ENCODE results near the gene KCNMB3.
"Not testable (repeated sequence)": the region's sequence is repeated elsewhere in the genome, so short reads cannot be mapped to it uniquely, and the experiment has no call there.

KCNMB3 gene, protein sequence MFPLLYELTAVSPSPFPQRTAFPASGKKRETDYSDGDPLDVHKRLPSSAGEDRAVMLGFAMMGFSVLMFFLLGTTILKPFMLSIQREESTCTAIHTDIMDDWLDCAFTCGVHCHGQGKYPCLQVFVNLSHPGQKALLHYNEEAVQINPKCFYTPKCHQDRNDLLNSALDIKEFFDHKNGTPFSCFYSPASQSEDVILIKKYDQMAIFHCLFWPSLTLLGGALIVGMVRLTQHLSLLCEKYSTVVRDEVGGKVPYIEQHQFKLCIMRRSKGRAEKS

DNA sequence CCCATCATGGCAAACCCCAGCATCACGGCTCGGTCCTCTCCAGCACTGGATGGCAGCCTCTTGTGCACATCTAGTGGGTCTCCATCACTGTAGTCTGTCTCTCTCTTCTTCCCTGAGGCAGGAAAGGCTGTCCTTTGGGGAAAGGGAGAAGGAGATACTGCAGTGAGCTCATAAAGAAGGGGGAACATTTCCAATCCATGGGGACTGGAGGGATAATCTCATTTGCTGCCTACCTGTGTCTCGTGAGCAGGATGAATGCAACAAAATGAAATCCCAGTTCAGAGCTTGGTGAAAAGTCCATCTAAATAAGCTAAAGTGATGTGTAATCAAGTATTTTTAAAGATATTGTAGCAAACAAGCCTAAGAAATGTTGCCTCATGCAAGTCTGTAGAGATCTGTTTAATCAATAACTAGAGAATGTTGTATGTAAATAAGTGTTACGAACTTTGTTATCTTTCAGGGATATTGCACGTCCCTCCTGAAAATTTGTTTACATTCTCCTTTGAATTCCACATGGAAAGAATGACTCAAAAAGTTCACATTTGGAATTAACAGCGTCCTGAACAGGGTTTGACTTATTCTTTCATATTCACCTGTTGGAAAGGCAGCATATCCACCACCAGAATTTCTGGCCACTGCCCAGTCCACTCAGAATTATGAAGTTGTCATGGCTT lies at the start of gene KCNMB3:
KCNMB3 (minus strand) TSS at position 312 of the 674 bp plus-strand sequence; CDS start at position 188, 124 bp downstream.
- DNase-seq: no peak

DNA sequence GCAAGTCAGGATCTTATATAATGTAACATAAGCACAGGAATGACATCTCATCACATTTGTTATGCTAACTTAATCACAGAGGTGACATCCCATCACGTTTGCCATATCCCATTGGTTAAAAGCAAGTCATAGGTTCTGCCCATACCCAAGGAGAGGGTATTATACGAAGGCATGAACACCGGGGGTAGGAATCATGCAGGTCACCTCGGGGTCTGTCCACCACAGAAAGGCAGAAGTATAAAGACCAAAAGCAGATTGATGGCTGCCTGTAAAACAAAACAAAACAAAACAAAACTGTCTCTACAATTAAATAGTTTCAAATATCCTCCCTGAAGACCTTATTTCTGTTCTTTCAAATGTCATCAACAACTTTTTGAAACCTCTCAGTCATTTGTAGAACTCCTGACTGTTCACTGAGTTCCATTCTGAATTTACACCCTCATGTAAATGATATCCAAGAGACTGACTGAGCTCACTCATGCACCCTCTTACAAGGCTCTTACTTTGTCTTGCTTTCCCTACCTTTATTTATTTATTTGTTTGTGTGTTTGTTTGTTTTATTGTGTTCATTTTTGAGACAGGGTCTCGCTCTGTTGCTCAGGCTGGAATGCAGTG lies 49.2 kb upstream of the KCNMB3 start:
- no peak for DNase-seq

DNA sequence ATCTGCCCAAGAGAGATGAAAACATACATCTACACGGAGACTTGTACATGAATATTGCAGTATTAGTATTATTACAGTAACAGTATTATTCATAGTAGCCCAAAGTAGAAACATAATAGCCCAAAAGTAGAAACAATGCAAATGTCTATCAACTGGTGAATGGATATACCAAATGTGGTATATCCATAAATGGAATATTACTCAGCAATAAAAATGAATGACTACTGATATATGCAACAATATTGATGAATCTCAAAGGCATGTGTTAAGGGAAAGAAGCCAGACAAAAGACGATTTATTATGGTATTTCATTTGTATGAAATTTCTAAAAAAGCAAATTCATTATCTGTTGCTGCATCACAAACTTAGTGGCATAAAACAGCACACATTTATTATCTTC lies 48.4 kb upstream of the KCNMB3 start:
- no peak for DNase-seq

DNA sequence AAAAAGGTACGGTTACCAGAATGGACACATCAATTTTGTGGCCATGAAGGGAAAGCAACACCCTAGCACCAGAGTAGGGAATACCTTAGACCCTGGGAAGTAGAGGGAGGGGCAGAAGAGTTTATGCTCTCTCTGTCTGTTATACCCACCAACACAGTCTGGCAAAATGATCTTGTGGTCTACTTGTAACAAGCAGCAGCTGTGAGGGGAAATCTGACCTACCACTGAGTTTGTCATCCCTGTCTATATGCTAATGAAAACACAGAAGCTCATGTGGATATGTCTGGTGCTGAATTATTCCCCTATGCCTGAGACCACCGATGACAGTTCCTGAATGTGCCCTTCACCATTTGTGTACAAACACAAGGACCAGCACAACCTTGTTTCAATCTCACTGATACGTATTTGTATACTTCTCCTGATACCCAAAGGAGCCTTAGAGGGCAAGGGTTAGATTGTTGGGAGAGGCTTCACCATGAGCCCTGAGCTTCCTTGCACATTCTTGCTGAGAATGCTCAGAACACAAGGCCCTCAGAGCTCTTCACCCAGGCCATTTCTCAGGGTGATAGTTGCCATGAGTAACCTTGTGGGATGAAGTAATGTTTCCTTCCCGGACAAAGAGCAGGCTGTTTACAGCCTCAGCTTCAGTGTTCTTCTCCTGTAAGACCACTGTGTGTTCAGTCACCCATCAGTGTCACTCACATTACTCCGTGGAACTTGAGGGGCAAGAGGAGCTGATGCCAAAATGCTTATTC lies 47.2 kb upstream of the KCNMB3 start:
- no peak for DNase-seq

DNA sequence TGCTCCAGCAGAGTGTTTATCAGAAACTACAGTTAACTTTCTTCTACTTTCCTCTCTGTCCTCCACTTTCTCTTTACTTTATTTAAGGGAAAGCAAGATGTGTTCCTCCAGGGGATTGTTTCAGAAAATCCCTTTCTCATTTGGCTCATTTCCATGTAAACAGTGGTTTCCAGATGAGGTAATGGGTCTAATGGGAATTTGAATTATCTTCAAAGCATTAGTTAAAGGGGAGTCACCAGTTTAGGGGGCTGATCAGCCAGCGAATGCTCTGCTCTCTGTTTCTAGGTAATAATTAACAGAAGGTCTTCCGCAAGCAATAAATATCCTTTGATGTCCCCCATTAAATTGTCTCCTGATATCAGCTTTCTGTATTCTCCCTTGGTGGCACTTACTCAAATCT lies 41.5 kb upstream of the KCNMB3 start:
- no peak for DNase-seq

DNA sequence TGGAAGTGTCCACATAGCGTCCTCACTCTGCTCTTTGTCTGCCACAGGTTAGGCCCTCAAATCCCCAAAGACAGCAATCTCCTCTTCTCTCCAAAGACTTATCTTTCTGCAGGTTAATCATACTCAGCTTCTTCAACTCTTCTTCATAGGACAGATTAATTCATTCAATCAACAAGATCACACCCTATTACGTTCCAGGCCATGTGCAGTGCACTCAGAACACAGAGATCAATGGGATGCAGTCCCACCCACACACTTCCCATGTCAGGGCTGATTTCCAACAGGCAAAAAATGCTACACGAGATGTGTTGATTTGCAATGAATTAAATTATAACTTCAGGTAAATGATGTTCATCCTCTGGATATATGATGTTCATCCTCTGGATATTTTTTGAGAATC lies 38.4 kb upstream of the KCNMB3 start:
- DNase-seq: no peak

DNA sequence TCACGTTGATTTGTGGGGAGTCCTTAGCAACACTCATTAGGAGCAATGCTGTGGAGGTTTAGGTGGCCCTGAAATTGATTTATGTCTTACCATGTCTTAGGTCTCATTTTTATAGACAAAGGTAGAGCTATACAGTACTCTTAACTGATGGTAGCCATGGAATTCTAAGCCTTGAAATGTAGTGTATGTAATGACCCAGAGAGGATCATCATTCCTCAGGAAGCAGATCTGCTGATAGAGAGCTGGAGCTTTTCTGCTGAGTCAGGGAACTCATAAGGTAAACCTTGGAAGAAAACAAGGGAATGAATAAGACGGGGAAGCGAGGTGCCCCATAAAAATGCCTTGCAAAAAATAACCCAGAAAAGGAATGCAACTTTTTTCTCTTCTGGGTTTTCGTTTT lies 37.9 kb upstream of the KCNMB3 start:
- no peak for DNase-seq

DNA sequence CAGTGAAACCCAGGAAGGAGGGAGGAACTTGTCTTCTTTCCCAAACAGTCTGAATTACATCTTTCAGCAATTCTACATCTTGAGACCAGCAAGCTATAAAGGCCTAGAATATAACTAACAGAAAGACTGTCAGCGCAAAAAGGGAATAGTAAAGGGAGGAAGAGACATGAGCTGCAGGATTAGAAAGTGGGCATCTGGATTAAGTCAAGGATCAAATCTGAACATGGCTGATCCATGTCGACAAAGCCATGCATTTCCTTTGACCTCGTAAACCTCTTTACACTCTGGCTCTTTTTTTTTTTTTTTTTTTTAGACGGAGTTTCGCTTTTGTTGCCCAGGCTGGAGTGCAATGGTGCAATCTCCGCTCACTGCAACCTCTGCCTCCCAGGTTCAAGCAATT lies 35.4 kb upstream of the KCNMB3 start:
- DNase-seq: no peak

DNA sequence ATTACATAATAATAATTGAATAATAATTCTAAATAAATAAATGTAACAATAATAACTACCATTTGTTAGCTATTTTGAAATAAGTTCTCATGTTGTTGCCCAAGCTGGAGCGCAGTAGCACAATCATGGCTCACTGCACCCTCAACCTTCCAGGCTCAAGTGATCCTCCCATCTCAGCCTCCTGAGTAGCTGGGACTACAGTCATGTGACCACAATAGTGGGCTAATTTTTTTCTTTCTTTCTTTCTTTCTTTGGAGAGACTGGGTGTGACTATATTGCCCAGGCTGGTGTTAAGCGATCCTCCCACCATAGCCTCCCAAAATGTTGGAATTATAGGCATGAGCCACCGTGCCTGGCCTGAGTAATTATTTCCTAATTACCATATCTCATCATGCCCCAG lies 30.9 kb upstream of the KCNMB3 start:
- DNase-seq: no peak

DNA sequence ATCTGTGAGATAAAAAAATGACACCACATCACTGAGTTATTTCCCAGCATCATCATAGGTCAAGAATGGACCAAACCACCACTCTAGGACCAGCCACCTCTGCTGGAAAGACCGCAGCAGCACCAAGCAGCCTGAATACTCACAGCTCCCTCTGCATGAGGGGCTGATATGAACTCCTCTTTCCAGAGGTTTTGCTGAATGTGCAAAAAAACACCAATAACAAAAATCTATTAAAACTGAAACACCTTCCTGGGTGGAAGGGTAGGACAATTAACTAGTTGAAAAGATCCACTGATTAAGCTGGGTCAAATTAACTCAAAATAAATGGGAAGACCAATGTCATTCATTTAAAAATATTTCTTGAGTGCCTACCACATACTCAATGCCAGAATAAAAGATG lies 28.9 kb upstream of the KCNMB3 start:
- no peak for DNase-seq

DNA sequence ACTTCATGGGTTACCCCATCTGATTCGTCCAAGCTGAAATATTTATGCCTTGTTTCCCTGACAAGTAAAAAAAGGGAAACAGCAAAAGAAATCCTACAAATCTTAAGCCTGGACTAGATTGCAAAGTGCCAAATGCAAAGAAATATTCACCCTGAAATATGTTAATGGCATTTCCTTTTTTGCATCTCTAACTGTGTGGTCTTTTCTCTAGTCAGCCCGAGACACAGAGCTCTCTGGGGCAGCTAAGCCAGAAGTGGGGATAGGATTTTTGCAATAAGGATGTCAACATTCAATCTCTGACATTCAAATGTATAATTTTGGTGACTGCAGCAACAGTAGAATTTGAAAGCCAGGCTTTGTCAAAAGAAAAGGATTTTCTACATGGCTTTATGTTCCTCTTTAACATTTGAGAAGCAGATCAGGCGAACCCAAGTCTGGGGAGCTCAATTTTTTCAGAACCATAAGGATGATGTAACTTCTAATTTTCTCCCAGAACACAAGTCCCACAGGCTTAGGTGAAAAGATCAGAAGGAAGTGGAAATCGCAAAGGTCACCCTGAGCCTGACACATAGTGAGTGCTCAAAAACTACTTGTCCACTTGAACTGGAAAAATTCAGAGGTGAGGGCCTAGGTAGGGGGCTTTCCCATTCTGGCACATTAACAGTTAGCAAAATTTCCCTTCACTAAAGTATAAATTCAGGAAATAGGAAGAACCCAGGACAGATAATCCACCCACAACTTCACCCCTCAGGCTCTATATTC lies 28.2 kb upstream of the KCNMB3 start:
- no peak for DNase-seq

DNA sequence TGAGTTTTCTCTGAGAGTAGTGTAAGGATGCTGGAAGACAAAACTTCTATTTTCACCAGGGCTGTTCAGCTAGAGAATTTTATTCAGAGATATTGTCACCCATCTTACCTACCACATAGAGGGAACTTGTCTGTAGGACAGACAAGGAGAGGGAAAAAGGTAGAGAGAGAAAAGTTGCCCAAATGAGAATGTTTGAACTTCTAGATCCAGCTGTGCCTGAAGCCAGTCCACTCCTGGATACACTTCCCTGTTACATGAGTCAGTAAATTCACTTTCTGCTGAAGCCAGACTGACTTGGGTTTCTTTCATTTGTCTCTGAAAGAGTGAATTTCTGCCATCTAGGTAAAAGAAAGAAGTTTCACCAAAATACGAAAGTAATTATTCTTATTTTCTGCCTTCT lies 27.2 kb upstream of the KCNMB3 start:
- DNase-seq: no peak

DNA sequence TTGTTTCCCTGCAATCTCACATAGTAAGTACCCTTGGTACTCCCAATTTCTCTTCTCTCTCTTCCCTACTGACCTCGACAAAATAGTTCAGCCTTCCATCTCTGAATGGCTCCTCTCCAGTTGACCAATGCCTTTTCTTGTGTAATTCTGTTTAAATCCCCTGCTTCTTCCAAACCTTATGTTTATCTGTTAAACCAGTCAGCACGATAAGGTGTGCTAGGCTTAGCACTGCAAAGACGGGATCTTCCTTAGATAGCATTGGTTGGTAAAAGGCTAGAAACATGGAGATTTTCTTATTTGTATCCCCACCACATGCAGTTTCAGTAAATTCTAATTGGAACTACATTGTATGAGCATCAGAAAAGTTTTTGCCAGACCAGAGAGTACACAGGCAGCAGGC lies 25.8 kb upstream of the KCNMB3 start:
- no peak for DNase-seq

DNA sequence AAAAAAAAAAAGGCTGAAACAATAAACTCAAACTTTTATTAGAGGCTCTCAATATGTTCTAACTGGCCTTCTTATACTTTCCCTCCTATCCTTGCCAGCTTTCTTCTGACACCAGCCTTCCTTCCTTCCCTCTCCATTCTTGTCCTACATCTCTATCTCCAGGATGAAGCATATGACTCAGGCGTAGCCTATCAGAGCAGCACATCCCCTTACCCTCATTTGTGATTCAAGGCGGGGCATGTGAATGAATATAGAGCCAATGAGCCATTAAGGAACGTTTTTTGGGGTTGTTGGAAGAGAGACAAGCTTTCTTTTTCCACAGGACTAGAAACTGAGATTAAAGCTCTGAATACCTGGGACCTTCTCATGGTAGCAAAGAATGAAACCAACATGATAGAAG lies 25.1 kb upstream of the KCNMB3 start:
- no peak for DNase-seq

DNA sequence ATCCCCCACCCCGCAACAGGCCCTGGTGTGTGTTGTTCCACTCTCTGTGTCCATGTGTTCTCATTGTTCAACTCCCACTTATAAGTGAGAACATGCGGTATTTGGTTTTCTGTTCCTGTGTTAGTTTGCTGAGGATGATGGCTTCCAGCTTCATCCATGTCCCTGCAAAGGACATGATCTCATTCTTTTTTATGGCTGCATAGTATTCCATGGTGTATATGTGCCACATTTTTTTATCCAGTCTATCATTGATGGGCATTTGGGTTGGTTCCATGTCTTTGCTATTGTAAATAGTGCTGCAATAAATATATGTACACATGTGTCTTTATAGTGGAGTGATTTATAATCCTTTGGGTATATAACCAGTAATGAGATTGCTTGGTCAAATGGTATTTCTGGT lies 23.5 kb upstream of the KCNMB3 start:
- DNase-seq: not testable (repeated sequence)

DNA sequence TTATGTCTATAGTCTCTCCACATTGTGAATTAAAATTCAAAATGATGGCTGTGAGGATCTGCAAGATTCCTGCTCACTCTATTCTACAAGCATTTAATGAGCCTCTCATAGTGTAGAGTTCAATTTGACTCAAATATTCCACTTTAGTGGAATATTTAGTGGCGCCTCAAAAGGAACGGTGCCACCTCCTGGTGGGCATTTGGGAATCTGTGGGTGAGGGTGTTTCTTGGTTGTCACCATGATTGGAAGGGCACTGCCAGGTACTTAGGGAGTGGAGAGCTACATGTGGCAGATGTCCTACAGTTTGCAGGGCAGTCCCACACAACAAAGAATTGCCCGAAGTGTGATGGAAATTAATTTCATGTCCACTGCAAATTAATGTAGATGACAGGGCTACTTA lies 21.5 kb upstream of the KCNMB3 start:
- no peak for DNase-seq

DNA sequence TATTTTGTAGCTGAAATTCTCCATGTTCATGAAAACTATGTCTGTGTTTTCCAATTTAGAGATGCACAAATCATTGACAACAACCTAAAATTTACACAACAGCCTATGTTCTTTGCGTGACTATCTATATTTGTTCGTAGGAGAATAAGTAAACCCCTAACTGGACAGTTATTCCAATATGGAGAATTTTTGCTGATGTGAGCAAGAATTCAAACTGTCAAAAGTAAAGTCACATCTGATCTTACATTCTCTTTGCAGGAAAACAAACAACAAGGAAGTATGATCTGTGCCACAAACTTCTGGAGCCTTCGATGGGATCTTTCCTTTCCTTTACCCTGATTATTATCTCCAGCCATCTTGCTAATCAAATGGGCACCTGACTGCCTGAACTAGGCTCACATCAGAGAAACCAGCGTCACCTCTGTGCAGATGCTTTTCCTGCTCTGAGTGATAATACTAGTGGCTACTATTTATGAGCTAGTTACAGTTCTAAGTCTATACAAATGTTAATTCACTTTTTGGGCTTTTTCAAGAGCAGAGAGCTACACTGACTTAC lies 18.3 kb upstream of the KCNMB3 start:
- DNase-seq: no peak

DNA sequence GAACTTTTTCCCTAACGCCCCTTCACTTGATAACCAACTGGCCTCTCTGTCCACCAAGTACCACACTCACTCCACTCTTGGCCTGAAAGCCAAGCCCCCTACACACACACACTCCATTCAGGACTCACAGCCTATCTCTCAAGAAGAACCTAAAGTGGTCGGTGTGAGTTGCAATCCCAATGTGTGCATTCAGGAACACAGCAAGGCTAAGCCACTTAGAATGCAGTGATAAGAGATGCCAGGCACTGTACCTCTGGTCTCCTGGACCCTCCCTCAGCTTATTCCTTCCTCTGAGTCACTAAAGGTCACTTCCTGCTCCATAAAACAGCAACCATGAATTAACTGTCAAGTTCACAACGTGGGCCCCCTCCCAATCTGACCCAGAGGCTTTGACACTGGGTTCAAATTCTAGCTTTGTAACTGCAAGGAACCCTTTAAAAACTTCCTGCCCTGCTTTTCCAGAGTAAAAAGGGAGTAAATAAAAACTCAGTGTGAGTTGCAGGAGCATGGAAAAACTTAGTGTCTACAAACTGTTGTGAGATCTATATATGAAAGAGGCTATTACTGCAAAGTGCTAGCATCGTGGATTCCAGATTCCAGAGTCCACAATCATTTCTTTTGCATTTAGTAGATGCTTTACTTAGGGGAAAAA lies 17.6 kb upstream of the KCNMB3 start:
- DNase-seq: no peak

DNA sequence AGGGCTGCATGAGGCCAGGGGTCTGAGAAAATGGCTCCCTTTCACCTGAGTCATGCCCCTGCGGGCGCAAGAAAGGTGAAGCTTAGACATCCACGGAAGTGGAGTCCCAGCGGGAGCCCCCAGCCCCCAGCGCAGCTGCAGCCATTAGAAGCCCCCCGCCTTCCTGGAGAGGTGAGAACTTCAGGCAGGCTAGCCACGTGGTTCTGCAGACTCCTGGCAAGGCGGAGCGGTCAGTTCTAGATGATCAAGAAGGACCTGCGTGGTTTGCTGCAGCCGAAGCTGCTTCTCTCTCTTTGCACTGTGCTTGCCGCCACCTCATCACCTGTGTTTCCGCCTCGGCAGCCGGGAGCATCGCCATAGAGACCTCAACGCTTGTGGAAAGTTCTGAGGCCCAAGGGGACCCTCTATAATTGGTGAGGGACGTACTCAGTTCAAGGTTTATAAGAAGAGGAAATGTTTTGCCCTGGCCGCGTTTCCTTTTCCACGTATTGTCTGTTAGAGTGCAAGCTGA lies 15.8 kb upstream of the KCNMB3 start:
- DNase-seq: no peak

DNA sequence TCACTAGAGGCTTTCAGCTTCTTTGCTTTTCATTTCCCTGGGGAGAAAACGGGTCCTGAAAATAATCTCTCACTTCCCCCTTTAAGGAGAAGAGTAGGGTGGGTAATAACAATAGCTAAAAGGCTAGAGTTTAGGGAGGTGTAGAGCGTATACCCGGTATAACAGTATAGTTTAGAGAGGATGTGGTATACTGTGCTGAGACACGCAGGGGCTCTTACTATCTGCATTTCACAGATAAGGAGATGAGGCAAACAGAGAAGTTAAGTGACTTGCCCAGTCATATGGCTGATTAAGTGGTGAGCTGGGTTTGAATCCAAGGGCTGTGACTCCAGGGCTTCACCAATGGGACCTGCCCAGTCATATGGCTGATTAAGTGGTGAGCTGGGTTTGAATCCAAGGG lies 15.0 kb upstream of the KCNMB3 start:
- no peak for DNase-seq

DNA sequence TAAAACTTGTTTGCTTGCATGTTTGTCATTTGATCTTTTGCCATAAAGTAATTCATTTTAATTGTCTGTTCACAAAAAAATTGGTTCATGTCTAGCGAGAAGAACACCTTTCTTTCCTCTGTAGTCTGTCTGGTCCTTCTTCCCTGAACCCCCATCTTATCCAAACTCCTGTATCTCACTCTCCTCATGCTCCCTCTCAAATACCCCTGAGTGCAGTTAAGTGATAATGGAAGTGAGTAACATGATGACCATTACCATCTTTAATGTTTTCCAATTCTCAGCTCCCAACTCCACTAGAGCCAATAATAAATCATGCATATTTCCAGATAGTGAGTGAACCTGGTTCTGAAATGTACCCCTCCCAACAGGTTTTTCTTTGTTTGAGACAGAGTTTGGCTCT lies 14.2 kb upstream of the KCNMB3 start:
- DNase-seq: no peak

DNA sequence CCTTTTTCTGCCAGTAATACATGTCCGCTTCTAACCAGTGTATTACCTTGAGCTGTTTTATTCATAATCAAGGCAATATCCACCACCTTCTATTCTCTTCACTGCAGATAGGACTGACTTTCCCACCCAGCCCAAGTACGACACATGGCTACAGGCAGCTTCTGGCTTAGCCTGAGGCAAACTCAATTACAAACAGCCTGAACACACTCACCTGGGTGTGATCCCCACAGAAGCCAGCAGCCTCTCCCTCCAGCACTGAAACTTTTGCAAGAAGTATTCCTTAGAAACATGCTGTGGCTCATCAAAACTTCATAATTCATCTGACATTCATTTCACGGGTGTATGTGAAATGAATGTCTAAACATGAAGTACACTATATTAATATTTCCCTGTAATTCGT lies 13.5 kb upstream of the KCNMB3 start:
- no peak for DNase-seq

Measured in NK-92 treated with Interleukin-12 subunit alpha and Interleukin-12 subunit beta, amount 100 ng/mL, for 24 hours (cell line).